NCI-H82 (cell line): ENCODE measurements around the gene IL4R.
"Not testable (repeated sequence)": the region's sequence is repeated elsewhere in the genome, so short reads cannot be mapped to it uniquely, and the experiment has no call there.

ENCODE experiments used
- DNase-seq: peaks from one replicate; lab custom pipeline; 2025; lab: John Stamatoyannopoulos, UW

The IL4R gene

GRCh38 chr16:27329376-27330079, 15.8 kb downstream of the IL4R start:
- not testable (repeated sequence) for DNase-seq

GRCh38 chr16:27330542-27330941, 16.8 kb downstream of the IL4R start:
- DNase-seq, result no peak

- DNase-seq, result no peak
Observed at GRCh38 chr16:27332105-27332504, 18.3 kb downstream of the IL4R start.

GRCh38 chr16:27333104-27333503, 19.3 kb downstream of the IL4R start:
- DNase-seq, result no peak

GRCh38 chr16:27333549-27333948, 19.8 kb downstream of the IL4R start:
- peak; percentile 45 for DNase-seq

- DNase-seq, result no peak
Observed at GRCh38 chr16:27334192-27334764, 20.5 kb downstream of the IL4R start.

- no peak for DNase-seq
Observed at GRCh38 chr16:27334838-27335237, 21.1 kb downstream of the IL4R start.

GRCh38 chr16:27335349-27336053, 21.7 kb downstream of the IL4R start:
- no peak for DNase-seq

GRCh38 chr16:27337024-27337423, 23.2 kb downstream of the IL4R start:
- no peak for DNase-seq

- DNase-seq, result no peak
Observed at GRCh38 chr16:27339180-27339579, 25.4 kb downstream of the IL4R start.

- DNase-seq, result no peak
Observed at GRCh38 chr16:27340654-27341053, 26.9 kb downstream of the IL4R start.

GRCh38 chr16:27341549-27341948, 27.8 kb downstream of the IL4R start:
- DNase-seq, result no peak

GRCh38 chr16:27341971-27342370, 28.2 kb downstream of the IL4R start:
- no peak for DNase-seq

GRCh38 chr16:27344721-27345120, 30.9 kb downstream of the IL4R start:
- DNase-seq, result no peak

GRCh38 chr16:27345201-27345600, 31.4 kb downstream of the IL4R start:
- no peak for DNase-seq

- DNase-seq, result peak; percentile 13
Observed at GRCh38 chr16:27346819-27347218, 33.0 kb downstream of the IL4R start.

- peak; percentile 23 for DNase-seq
Observed at GRCh38 chr16:27347930-27348685, 34.3 kb downstream of the IL4R start.

GRCh38 chr16:27349276-27349675, 35.5 kb downstream of the IL4R start:
- no peak for DNase-seq

- DNase-seq, result no peak
Observed at GRCh38 chr16:27350006-27350405, 36.2 kb downstream of the IL4R start.

- DNase-seq, result no peak
Observed at GRCh38 chr16:27351989-27352388, 38.2 kb downstream of the IL4R start.

GRCh38 chr16:27353853-27354252, 40.1 kb downstream of the IL4R start:
- DNase-seq, result peak; percentile 18

GRCh38 chr16:27355610-27356009, 41.8 kb downstream of the IL4R start:
- DNase-seq, result peak; percentile 17

- no peak for DNase-seq
Observed at GRCh38 chr16:27356794-27357193, 43.0 kb downstream of the IL4R start.
